B cell (primary cell): ENCODE results near the gene PA2G4. TPM values are rescaled to one million over a fixed set of nuclear protein-coding genes. Genes with fewer than 3 reads are reported as not detected.
"Not testable (repeated sequence)": the region's sequence is repeated elsewhere in the genome, so short reads cannot be mapped to it uniquely, and the experiment has no call there.

Experiments used
- ATAC-seq: fragments of 200-7000 bp; cut with Tn5 transposase; one replicate; pipeline ENCODE4 v1.10.0; 2021; ENCODE audit warnings: low read depth, mild to moderate bottlenecking, moderate number of reproducible peaks, moderate library complexity
- CTCF ChIA-PET: fragments of 350-600 bp; sonication (Branson Sonifier 250); formaldehyde crosslinking; loops from one replicate; lab custom pipeline; 2021; ENCODE audit warnings: antibody characterized with exemption, inconsistent platforms; lab: Charles Lee
- POLR2A ChIA-PET: fragments of 350-600 bp; sonication (Branson Sonifier 250); formaldehyde crosslinking; loops from one replicate; lab custom pipeline; 2021; ENCODE audit warnings: antibody characterized with exemption; lab: Charles Lee
- DNase-seq: peaks from one replicate; pipeline ENCODE4 v3.0.0; 2013
- H2AFZ ChIP-seq: 2 replicates; pipeline ENCODE4 v1.6.1; 2012; ENCODE audit warnings: mild to moderate bottlenecking, low read depth, low read length; ENCODE audit not compliant: insufficient read depth, poor library complexity, severe bottlenecking
- H3K27ac ChIP-seq, 2 donors: 1 replicate in 1 of 2; 2 replicates in 1 of 2; pipeline ENCODE4 v1.5.1; 2012 to 2013; ENCODE audit warnings: low read length in 2 of 2, mild to moderate bottlenecking in 2 of 2, moderate library complexity in 1 of 2
- H3K27me3 ChIP-seq, 4 experiments: fragments of 200-600 bp in 1 of 4; sonication (generic) in 1 of 4; replicated peaks in 1 of 4; 1 replicate in 2 of 4; 2 replicates in 2 of 4; pipeline versions ENCODE4 v1.6.1 to v1.7.0; 2013 to 2016; ENCODE audit warnings: low read length in 3 of 4, mild to moderate bottlenecking in 2 of 4, mixed read lengths in 1 of 4, moderate library complexity in 1 of 4; ENCODE audit not compliant: insufficient read depth in 4 of 4, control insufficient read depth in 3 of 4; ENCODE audit errors: control extremely low read depth in 1 of 4
- H3K36me3 ChIP-seq, 2 experiments: replicated peaks in 1 of 2; 1 replicate in 1 of 2; 2 replicates in 1 of 2; pipeline versions ENCODE4 v1.6.1 to v1.7.1; 2013; ENCODE audit warnings: low read length in 1 of 2; ENCODE audit not compliant: insufficient read depth in 2 of 2, control insufficient read depth in 1 of 2; ENCODE audit errors: control extremely low read depth in 1 of 2, extremely low read depth in 1 of 2
- H3K4me1 ChIP-seq, 2 donors: fragments of 200-600 bp in 1 of 2; sonication (generic) in 1 of 2; 1 replicate in 1 of 2; 2 replicates in 1 of 2; pipeline versions ENCODE4 v1.5.1 to v1.6.1; 2013 to 2017; ENCODE audit warnings: low read length in 2 of 2; ENCODE audit not compliant: control insufficient read depth in 2 of 2, insufficient read depth in 2 of 2
- H3K4me2 ChIP-seq: replicated peaks from 2 replicates; pipeline ENCODE3; 2012; ENCODE audit warnings: mild to moderate bottlenecking, low read depth, low read length; ENCODE audit not compliant: poor library complexity, severe bottlenecking
- H3K4me3 ChIP-seq, 5 experiments: fragments of 200-600 bp in 1 of 5; sonication (generic) in 1 of 5; 1 replicate in 3 of 5; 2 replicates in 2 of 5; pipeline versions ENCODE4 v1.5.1 to v1.7.0; 2011 to 2016; ENCODE audit warnings: low read length in 4 of 5, mild to moderate bottlenecking in 4 of 5, low read depth in 2 of 5, control low read depth in 1 of 5, moderate library complexity in 1 of 5; ENCODE audit not compliant: insufficient read depth in 1 of 5; ENCODE audit errors: control extremely low read depth in 1 of 5, extremely low read depth in 1 of 5
- H3K79me2 ChIP-seq: fragments of 200-600 bp; sonication (generic); one replicate; pipeline ENCODE4 v1.6.0; 2016; ENCODE audit warnings: low read length; ENCODE audit not compliant: control insufficient read depth, insufficient read depth
- H3K9ac ChIP-seq: fragments of 200-600 bp; sonication (generic); 2 replicates; pipeline ENCODE4 v1.6.1; 2017; ENCODE audit warnings: mild to moderate bottlenecking, low read length, moderate library complexity
- H3K9me3 ChIP-seq, 3 donors: one replicate each; pipeline versions ENCODE4 v1.6.1 to v1.7.1; 2013; ENCODE audit warnings: low read length in 2 of 3; ENCODE audit not compliant: control insufficient read depth in 2 of 3, insufficient read depth in 1 of 3; ENCODE audit errors: control extremely low read depth in 1 of 3
- H4K20me1 ChIP-seq: 2 replicates; pipeline ENCODE4 v1.6.0; 2012; ENCODE audit warnings: mild to moderate bottlenecking, low read length; ENCODE audit not compliant: insufficient read depth, control insufficient read depth, poor library complexity, severe bottlenecking
- H3K27ac Mint-ChIP-seq: one replicate; pipeline ENCODE4 v1.8.0; 2021; ENCODE audit warnings: mixed read lengths
- H3K27me3 Mint-ChIP-seq: one replicate; pipeline ENCODE4 v1.8.0; 2021; ENCODE audit warnings: mixed read lengths
- H3K4me1 Mint-ChIP-seq: one replicate; pipeline ENCODE4 v1.8.0; 2021; ENCODE audit warnings: mixed read lengths
- H3K4me3 Mint-ChIP-seq: one replicate; pipeline ENCODE4 v1.8.0; 2021; ENCODE audit warnings: mixed read lengths
- H3K9me3 Mint-ChIP-seq: one replicate; pipeline ENCODE4 v1.8.0; 2022; ENCODE audit warnings: mixed read lengths; ENCODE audit not compliant: insufficient read depth
- CTCF ChIP-seq: fragments of 200-600 bp; IDR thresholded peaks from one replicate; pipeline ENCODE4 v1.8.0; 2022; ENCODE audit warnings: antibody characterized with exemption, mild to moderate bottlenecking
- EZH2 ChIP-seq: IDR thresholded peaks from 2 replicates; pipeline ENCODE4 v1.6.1; 2012; ENCODE audit warnings: borderline replicate concordance, low read depth, mild to moderate bottlenecking, moderate library complexity, low read length; ENCODE audit not compliant: insufficient read depth, poor library complexity, severe bottlenecking
- WGBS: methylation state at CpG from one replicate; pipeline ENCODE4 v1.1.5; 2013; ENCODE audit warnings: missing lambda C conversion rate; ENCODE audit not compliant: insufficient coverage; 5-methylcytosine and 5-hydroxymethylcytosine counted together
- intact Hi-C: fragments of 100-400 bp; cut with micrococcal nuclease; formaldehyde crosslinking; loops from one replicate; pipeline ENCODE4 v1.10.0; 2022
- polyA minus RNA-seq: library from RNA; depleted of rRNA, polyadenylated mRNA; stranded (reverse); fragments of >200 nt; gene quantifications from 2 replicates; pipeline ENCODE4 v1.2.3, GENCODE V29; 2012
- polyA plus RNA-seq: library from polyadenylated mRNA; depleted of rRNA; stranded (reverse); fragments of >200 nt; gene quantifications from 2 replicates; pipeline ENCODE4 v1.2.3, GENCODE V29; 2012
- total RNA-seq, 2 donors: library from RNA; stranded (reverse); fragments of 120-200 nt in 1 of 2; gene quantifications; 1 replicate in 1 of 2; 2 replicates in 1 of 2; pipeline versions ENCODE4 v1.2.3 to v1.2.4, GENCODE V29; 2013 to 2022

PA2G4 gene
- 77.3 and 84.6 TPM in 2 replicates for total RNA-seq
- 78.3 TPM for total RNA-seq (2013)
- polyA plus RNA-seq = 53.4 and 56.7 TPM in 2 replicates
- 44.5 and 59.0 TPM in 2 replicates for polyA minus RNA-seq

GRCh38 chr12:56104109-56104814 is at the start of gene PA2G4:
TSS of gene PA2G4 (plus strand) at chr12:56104559. CDS start at chr12:56104738, 179 bp downstream.
- Histone ChIP-seq H3K36me3 (peaks cover 0 to 26% of the 10 kb centered on the region in 2 experiments), H3K27me3 (no peaks in the 10 kb centered on the region), H4K20me1 (no peaks in the 10 kb centered on the region), H3K27ac (peak within 1 kb of the TSS; percentile 66 to 67), H3K9me3 (no peaks in the 10 kb centered on the region), H3K4me1 (peaks cover 18 to 23% of the 10 kb centered on the region in 2 donors), H3K4me2 (peak within 1 kb of the TSS; percentile 83), H3K79me2 (peaks cover 27% of the 10 kb centered on the region), H2AFZ (peak within 1 kb of the TSS; percentile 88), H3K9ac (peak within 1 kb of the TSS; percentile 83), H3K4me3 (peak within 1 kb of the TSS; percentile 56 to 93 (median 86))
- WGBS = under 1% methylated on average over 60 of the region's 60 CpGs
- intact Hi-C loops = loop anchor here (1.0 to 5.0 kb wide), 10 partner anchors 12 to 287 kb away; partner anchors contain the start of genes MYL6B, RAB5B, RPL41 and RPS26
- TF ChIP-seq CTCF (no peak), EZH2 (no peak)
- peak within 1 kb of the TSS; percentile 92 for H3K27ac Mint-ChIP-seq
- H3K4me3 Mint-ChIP-seq = peak within 1 kb of the TSS; percentile 100
- peaks cover 38% of the 10 kb centered on the region for H3K4me1 Mint-ChIP-seq
- H3K9me3 Mint-ChIP-seq = no peaks in the 10 kb centered on the region
- peak; percentile 89 for ATAC-seq
- H3K27me3 Mint-ChIP-seq = no peaks in the 10 kb centered on the region
- peak; percentile 95 for DNase-seq
- ChIA-PET CTCF (interaction anchor here (0.6 to 3.7 kb wide), 8 partner anchors 9 to 481 kb away, joined by 3 to 34 read pairs (median 4); partner anchors contain the start of genes RPL41, SMARCC2 and ZC3H10), POLR2A (interaction anchor here (0.5 to 2.5 kb wide), 11 partner anchors 12 to 375 kb away, joined by 3 to 42 read pairs (median 5); partner anchors contain the start of genes ERBB3, ESYT1, RAB5B and RNF41)

GRCh38 chr12:56059964-56060363 is 44.4 kb upstream of the PA2G4 start:
- H3K27ac ChIP-seq, H3K27me3 ChIP-seq, H3K4me1 ChIP-seq, H2AFZ ChIP-seq, intact Hi-C loops, H3K27me3 Mint-ChIP-seq, H3K4me3 ChIP-seq, CTCF ChIA-PET, ATAC-seq, H3K4me1 Mint-ChIP-seq, H3K9me3 Mint-ChIP-seq, H3K79me2 ChIP-seq, H3K9ac ChIP-seq, H3K27ac Mint-ChIP-seq, H3K36me3 ChIP-seq, H3K4me2 ChIP-seq, POLR2A ChIA-PET, H4K20me1 ChIP-seq, H3K9me3 ChIP-seq, DNase-seq, H3K4me3 Mint-ChIP-seq: not testable (repeated sequence)
- WGBS = no CpG with 5 or more reads among the region's 8 CpGs
